Uterus (tissue), 4 donors: Measurements from ENCODE around the gene PALD1. TPM values are rescaled to one million over a fixed set of nuclear protein-coding genes. Genes with fewer than 3 reads are reported as not detected.
"Not testable (repeated sequence)": the region's sequence is repeated elsewhere in the genome, so short reads cannot be mapped to it uniquely, and the experiment has no call there.

ENCODE experiments used
- DNase-seq, 2 donors: peaks; one replicate each; pipeline ENCODE4 v3.0.0-alpha.2; 2019 to 2020
- H3K27ac ChIP-seq, 2 donors: fragments of 200-600 bp; sonication (generic); 1 replicate in 1 of 2; 2 replicates in 1 of 2; pipeline ENCODE4 v1.5.1; 2016 to 2018
- H3K27me3 ChIP-seq, 2 donors: fragments of 200-600 bp; sonication (generic); one replicate each; pipeline ENCODE4 v1.5.1; 2018 to 2019; ENCODE audit warnings: control low read depth in 1 of 2
- H3K36me3 ChIP-seq, 2 donors: fragments of 200-600 bp; sonication (generic); one replicate each; pipeline ENCODE4 v1.5.1; 2019; ENCODE audit warnings: control low read depth in 1 of 2
- H3K4me1 ChIP-seq, 2 donors: fragments of 200-600 bp; sonication (generic); one replicate each; pipeline ENCODE4 v1.5.1; 2018 to 2019; ENCODE audit warnings: control low read depth in 1 of 2
- H3K4me3 ChIP-seq, 2 donors: fragments of 200-600 bp; sonication (generic); 1 replicate in 1 of 2; 2 replicates in 1 of 2; pipeline ENCODE4 v1.5.1; 2018 to 2019; ENCODE audit warnings: mild to moderate bottlenecking in 1 of 2
- H3K9me3 ChIP-seq, 2 donors: fragments of 200-600 bp; sonication (generic); one replicate each; pipeline ENCODE4 v1.5.1; 2019; ENCODE audit warnings: control low read depth in 1 of 2
- POLR2A ChIP-seq, 2 donors: fragments of 450-650 bp; IDR thresholded peaks; one replicate each; pipeline ENCODE4 v1.6.1; 2016; ENCODE audit warnings: antibody characterized with exemption in 2 of 2, mild to moderate bottlenecking in 1 of 2, moderate library complexity in 1 of 2
- intact Hi-C: fragments of 100-400 bp; cut with DNase I; formaldehyde crosslinking; loops from one replicate; pipeline ENCODE4 v1.15.1; 2023; ENCODE audit warnings: low total_unique reads
- total RNA-seq, 4 donors: library from RNA; depleted of rRNA in 3 of 4; stranded (reverse); fragments of >200 nt in 3 of 4; gene quantifications; one replicate each; pipeline versions ENCODE4 v1.1.0 to v1.2.4, GENCODE V29; 2014 to 2023
- TF ChIP-seq, protein P1 (sequence below), 4 experiments: fragments of 200-600 bp in 2 of 4; fragments of 450-650 bp in 2 of 4; sonication (generic) in 2 of 4; IDR thresholded peaks; one replicate each; pipeline ENCODE4 v1.5.1; 2016 to 2019; ENCODE audit warnings: antibody characterized with exemption in 4 of 4, mild to moderate bottlenecking in 2 of 4, moderate library complexity in 1 of 4
- donor health status: DM: yes; HTN: yes; CAD: no.

PALD1 gene
- total RNA-seq, 4 donors from 2014 or later, result 1.8 to 21.6 (median 10.3) TPM

DNA sequence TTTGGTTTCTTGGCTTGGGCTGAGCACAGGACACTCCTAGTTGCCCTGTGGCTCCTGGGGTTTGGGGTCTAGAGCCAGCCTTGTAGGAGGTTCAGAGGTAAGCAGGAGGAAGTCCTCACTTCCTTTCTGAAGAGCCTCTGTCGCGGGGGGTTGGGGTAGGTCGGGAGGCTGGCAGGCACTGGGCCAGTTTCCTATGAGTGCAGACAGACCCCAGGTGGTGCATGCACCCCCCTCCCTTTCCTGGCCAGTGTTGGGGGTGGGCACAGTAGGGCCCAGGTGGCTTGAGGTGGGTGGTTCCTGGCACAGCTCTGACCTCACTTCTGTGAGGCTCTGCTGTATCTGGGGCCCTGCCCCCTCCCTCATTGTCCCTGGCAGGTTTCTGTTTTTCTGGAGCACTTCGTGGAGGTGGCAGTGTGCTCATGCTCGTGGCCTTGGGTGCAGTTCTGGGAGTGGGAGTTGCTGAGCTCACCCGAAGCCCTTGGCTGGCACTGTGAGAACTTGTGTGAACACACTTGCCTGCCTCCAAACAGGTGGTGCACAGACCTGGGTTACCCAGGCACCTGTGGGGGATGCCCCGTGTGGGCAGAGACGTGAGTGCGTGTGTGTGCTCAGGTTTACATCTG is 1.8 kb downstream of the PALD1 start:
- intact Hi-C loops, result no loop called here
- peaks cover 0 to 24% of the 10 kb centered on the region in 2 donors for H3K4me1 ChIP-seq
- TF ChIP-seq, protein P1, sequence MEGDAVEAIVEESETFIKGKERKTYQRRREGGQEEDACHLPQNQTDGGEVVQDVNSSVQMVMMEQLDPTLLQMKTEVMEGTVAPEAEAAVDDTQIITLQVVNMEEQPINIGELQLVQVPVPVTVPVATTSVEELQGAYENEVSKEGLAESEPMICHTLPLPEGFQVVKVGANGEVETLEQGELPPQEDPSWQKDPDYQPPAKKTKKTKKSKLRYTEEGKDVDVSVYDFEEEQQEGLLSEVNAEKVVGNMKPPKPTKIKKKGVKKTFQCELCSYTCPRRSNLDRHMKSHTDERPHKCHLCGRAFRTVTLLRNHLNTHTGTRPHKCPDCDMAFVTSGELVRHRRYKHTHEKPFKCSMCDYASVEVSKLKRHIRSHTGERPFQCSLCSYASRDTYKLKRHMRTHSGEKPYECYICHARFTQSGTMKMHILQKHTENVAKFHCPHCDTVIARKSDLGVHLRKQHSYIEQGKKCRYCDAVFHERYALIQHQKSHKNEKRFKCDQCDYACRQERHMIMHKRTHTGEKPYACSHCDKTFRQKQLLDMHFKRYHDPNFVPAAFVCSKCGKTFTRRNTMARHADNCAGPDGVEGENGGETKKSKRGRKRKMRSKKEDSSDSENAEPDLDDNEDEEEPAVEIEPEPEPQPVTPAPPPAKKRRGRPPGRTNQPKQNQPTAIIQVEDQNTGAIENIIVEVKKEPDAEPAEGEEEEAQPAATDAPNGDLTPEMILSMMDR (IDR thresholded peaks at IDR 0.05), result no peak
- TF ChIP-seq POLR2A (IDR thresholded peaks at IDR 0.05), result no peak
- H3K27me3 ChIP-seq, result no peaks in the 10 kb centered on the region
- H3K27ac ChIP-seq, result peak overlapping the region; percentile 3 to 13
- H3K4me3 ChIP-seq, result no peak overlapping the region
- H3K9me3 ChIP-seq, result no peaks in the 10 kb centered on the region
- DNase-seq, result no peak
- H3K36me3 ChIP-seq, result no peaks in the 10 kb centered on the region

DNA sequence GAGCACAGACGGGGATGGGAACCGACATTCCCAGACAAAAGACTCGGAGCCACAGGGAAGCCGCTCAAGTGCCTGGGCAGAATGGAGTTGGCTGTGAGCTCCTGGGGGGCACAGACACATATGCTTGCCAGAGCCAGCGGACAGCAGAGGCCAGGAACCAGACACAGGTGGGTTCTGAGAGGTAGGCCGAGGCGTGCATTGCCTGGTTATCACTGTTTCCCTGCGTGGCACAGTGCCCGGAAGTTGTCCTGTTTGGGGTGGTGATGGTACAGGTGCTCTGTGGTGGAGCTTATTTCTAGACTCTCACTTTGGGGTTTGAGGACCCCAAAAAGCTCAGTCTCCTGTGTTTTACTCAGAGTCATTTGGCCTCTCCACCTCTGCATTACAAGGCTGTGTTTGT is 2.5 kb downstream of the PALD1 start:
- no peak overlapping the region for H3K4me3 ChIP-seq
- H3K27me3 ChIP-seq, result no peaks in the 10 kb centered on the region
- no peak for DNase-seq
- TF ChIP-seq, protein P1 (IDR thresholded peaks at IDR 0.05), result no peak
- TF ChIP-seq POLR2A (IDR thresholded peaks at IDR 0.05), result no peak
- intact Hi-C loops, result no loop called here
- peaks cover 0 to 24% of the 10 kb centered on the region in 2 donors for H3K4me1 ChIP-seq
- H3K36me3 ChIP-seq, result no peaks in the 10 kb centered on the region
- no peaks in the 10 kb centered on the region for H3K9me3 ChIP-seq
- H3K27ac ChIP-seq, result no peak overlapping the region

DNA sequence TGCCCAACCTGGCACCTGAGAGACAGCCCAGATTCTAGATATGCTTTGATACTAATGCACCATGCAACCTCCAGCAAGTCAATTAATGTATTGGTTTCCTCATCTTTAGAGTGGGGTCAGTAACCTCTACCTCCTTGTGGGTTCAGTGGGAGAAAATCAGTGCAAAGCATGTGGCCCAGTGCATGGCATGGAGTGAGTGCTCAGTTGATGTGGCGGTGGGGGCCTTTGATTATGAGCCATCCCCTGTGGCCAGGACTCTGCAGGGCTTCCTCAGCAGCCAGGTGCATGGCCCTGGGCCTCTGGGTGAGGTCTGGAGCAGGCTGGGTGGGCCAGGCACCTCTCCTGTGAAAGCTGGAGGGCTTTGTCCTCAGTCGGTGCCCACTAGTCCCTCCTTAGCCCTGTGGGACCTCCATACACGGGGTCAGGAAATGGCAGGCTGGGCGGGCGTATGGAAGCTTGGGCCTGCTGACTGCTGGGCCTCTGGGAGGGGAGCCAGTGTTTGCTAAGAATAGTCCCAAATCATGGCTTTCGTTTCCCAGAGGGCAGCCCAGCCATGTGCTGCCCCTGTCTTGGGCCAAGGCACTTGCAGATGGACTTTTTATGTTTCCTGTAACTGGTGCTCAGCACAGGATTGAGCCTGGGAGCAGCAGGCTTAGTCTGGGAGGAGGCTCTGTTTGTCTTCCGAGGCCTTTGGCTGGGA is 3.4 kb downstream of the PALD1 start:
- Histone ChIP-seq H3K36me3 (no peaks in the 10 kb centered on the region), H3K27me3 (no peaks in the 10 kb centered on the region), H3K4me1 (peaks cover 0 to 24% of the 10 kb centered on the region in 2 donors), H3K27ac (peak overlapping the region; percentile 28 to 54), H3K9me3 (no peaks in the 10 kb centered on the region), H3K4me3 (no peak overlapping the region)
- intact Hi-C loops, result no loop called here
- peak; percentile 52 to 62 for DNase-seq
- TF ChIP-seq POLR2A (IDR thresholded peaks at IDR 0.05), result no peak
- TF ChIP-seq, protein P1 (IDR thresholded peaks at IDR 0.05), result no peak

DNA sequence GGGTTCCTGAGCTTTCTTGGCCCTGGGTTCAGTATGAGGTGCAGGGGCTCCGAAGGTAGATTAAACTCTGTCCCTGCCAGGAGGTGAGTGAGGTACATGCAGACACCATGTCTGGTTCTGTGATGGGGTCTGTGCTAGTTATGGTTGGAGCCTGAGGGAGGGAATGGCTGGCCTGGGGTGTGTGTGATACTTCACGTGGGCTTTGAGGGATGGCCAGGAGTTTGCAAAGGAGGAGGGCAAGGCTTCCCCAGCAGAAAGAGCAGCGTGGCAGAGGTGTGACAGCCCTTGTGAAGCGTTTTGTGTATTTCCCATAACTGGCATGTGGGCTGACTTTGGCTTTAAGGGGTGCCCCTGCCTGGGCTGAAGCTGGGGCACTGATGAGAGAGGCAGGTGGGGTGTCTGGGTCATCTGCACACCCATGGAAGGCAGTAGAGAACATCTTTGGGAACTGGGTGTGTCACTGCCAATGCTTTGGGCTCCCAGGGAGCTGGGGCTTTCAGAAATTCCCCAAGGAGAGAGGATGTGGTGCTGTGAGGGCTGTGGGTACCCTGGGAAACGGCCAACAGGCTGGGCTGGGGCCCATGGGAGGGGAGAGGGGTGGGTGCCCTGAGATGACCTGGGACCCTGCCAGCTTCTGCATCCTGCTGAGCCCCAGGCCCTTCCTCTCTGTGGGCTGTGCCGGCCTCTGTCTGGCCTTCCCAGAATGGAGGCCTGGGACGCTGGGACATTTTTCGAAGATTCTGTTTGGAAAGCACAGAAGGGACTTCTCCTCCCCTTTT is 4.6 kb downstream of the PALD1 start:
- Histone ChIP-seq H3K27ac (peak overlapping the region; percentile 28 to 54), H3K4me3 (no peak overlapping the region), H3K27me3 (no peaks in the 10 kb centered on the region), H3K9me3 (no peaks in the 10 kb centered on the region), H3K36me3 (no peaks in the 10 kb centered on the region), H3K4me1 (peaks cover 0 to 17% of the 10 kb centered on the region in 2 donors)
- TF ChIP-seq POLR2A (IDR thresholded peaks at IDR 0.05), result no peak
- TF ChIP-seq, protein P1 (IDR thresholded peaks at IDR 0.05), result no peak
- DNase-seq, result no peak
- intact Hi-C loops, result no loop called here

DNA sequence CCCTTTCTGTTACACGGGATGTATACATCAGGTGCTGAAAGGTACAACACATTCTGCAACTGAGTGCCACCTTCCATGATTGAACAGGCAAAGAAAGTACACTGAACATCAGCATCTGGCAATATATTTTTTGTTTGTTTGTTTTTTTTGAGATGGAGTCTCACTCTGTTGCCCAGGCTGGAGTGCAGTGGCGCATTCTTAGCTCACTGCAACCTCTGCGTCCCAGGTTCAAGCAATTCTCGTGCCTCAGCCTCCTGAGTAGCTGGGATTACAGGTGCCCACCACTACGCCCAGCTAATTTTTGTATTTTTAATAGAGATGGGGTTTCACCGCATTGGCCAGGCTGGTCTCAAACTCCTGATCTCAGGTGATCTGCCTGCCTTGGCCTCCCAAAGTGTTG is 5.3 kb downstream of the PALD1 start:
- Histone ChIP-seq H3K4me1 (peaks cover 0 to 17% of the 10 kb centered on the region in 2 donors), H3K27ac (peak overlapping the region in 1 of 2 donors; percentile 28)

More for the DNA sequence above, 5.3 kb downstream of the PALD1 start:
- H3K4me3 ChIP-seq, intact Hi-C loops, H3K36me3 ChIP-seq, H3K9me3 ChIP-seq, DNase-seq, H3K27me3 ChIP-seq: not testable (repeated sequence)
